Activated naive CD4-positive, alpha-beta T cell treated with anti-CD3 and anti-CD28 coated beads, Interleukin-2, amount 50 U/mL, for 24 hours (primary cell): Measurements from ENCODE around the gene STPG3.

Source experiments
- H3K27ac Mint-ChIP-seq: one replicate; pipeline ENCODE4 v1.8.0; 2021; ENCODE audit warnings: mild to moderate bottlenecking, mixed read lengths
- H3K27me3 Mint-ChIP-seq: one replicate; pipeline ENCODE4 v1.8.0; 2021; ENCODE audit warnings: mixed read lengths
- H3K36me3 Mint-ChIP-seq: one replicate; pipeline ENCODE4 v1.8.0; 2021; ENCODE audit warnings: mixed read lengths
- H3K4me1 Mint-ChIP-seq: one replicate; pipeline ENCODE4 v1.8.0; 2021; ENCODE audit warnings: mixed read lengths
- H3K4me3 Mint-ChIP-seq: one replicate; pipeline ENCODE4 v1.8.0; 2021; ENCODE audit warnings: mild to moderate bottlenecking, mixed read lengths
- H3K9me3 Mint-ChIP-seq: one replicate; pipeline ENCODE4 v1.8.0; 2021; ENCODE audit warnings: mixed read lengths

Gene STPG3

DNA sequence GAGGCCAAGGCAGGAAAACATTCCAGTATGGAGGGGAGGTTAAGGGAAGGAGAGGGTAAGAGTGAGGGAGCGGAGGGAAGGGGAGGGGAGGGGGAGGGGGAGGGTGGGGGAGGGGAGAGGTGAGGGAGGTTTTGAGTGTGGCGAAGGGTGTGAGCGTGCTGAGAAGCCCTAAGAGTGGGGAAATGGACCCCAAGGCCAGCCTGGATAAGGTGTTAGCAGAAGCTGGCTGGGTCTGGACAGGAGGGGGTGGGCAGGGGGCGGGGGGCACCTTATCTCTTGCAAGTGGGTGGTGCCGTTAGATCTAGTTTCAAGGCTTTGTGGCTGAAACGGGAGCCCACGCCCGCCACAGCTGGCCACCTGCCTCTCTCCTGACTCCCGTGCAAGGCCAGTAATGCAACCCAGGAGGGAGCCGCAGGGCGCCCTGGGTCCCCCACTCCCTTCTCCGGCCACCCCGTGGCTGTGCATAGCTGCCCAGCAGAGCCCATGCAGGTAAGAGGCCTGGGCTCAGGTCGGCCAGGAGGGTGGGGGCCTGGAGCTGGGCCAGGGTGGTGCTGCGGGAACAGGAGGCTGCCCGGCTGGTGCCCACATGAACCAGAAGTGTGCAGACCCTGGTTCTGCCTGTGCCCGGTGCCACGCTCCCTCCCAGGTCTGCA is 23.1 kb upstream of the STPG3 start:
- H3K4me3 Mint-ChIP-seq: no peak overlapping the region
- H3K27ac Mint-ChIP-seq: peak overlapping the region; percentile 70
- peaks cover 2% of the 10 kb centered on the region for H3K27me3 Mint-ChIP-seq
- H3K36me3 Mint-ChIP-seq: no peaks in the 10 kb centered on the region
- peaks cover 6% of the 10 kb centered on the region for H3K4me1 Mint-ChIP-seq
- no peaks in the 10 kb centered on the region for H3K9me3 Mint-ChIP-seq

DNA sequence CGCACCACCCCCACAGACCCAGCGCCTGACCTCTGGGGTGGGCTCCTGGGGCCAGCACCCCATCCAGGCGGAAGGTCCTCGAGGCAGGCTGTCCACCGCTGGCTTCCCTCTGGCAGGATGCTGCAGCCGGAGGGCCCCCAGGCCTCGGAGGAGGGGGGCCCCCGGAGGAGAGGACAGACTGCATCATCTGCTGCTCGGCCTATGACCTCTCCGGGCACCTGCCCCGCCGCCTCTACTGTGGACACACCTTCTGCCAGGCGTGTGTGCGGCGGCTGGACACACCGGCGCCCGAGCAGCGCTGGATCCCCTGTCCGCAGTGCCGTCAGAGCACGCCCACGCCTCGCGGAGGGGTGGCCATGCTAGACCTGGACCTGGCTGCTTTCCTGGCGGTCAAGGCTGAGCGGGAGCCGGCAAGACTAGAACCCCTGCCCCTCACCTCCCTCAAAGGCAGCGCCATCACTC is 22.5 kb upstream of the STPG3 start:
- Mint-ChIP-seq H3K9me3 (no peaks in the 10 kb centered on the region), H3K4me3 (no peak overlapping the region), H3K36me3 (no peaks in the 10 kb centered on the region), H3K27me3 (peaks cover 2% of the 10 kb centered on the region), H3K4me1 (peaks cover 4% of the 10 kb centered on the region), H3K27ac (no peak overlapping the region)

DNA sequence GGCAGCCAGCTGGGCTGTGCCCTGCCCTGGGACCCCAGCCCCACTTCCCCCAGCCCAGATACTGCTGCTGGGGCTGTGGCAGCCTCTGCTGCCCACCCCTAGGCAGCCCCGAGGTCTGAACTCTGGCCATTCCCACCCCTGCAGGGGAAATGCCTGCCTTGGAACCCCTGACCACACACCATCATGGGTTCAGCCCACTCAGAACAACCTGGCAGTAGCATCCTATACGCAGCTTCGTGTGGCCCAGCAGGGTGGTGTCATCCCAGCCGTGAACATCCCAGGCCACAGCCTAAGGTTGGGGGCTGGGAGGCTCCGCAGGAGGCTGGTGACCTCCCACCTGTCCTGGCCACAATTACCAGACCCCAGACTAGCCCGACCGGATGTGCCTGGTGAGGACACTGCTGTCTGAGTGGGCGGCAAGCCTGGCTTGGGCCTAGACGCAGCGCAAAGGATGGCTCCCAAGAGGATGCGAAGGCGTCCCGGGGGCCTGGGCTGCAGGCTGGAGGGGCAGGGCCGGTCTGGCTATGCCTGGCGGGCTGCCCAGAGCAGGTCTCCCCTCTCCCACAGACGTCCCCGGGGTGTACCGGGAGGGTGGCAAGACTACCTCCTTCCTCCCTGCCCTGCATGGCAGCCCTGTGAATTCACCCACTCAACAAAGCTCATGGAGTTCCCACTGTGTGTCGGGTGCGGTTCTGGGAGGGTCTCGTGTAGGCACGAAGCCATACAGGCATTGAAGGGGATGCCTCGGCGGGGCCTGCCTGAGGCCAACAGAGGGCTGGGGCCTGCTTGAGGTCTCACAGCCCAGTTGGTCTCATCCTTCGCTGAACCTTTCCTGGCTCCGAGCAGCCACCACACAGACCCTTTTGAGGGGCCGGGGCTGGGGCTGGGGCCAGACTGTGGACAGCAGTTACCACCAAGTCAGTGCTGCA is 21.9 kb upstream of the STPG3 start:
- Mint-ChIP-seq H3K36me3 (no peaks in the 10 kb centered on the region), H3K9me3 (no peaks in the 10 kb centered on the region), H3K4me1 (peaks cover 4% of the 10 kb centered on the region), H3K27me3 (peaks cover 2% of the 10 kb centered on the region), H3K27ac (no peak overlapping the region), H3K4me3 (no peak overlapping the region)

DNA sequence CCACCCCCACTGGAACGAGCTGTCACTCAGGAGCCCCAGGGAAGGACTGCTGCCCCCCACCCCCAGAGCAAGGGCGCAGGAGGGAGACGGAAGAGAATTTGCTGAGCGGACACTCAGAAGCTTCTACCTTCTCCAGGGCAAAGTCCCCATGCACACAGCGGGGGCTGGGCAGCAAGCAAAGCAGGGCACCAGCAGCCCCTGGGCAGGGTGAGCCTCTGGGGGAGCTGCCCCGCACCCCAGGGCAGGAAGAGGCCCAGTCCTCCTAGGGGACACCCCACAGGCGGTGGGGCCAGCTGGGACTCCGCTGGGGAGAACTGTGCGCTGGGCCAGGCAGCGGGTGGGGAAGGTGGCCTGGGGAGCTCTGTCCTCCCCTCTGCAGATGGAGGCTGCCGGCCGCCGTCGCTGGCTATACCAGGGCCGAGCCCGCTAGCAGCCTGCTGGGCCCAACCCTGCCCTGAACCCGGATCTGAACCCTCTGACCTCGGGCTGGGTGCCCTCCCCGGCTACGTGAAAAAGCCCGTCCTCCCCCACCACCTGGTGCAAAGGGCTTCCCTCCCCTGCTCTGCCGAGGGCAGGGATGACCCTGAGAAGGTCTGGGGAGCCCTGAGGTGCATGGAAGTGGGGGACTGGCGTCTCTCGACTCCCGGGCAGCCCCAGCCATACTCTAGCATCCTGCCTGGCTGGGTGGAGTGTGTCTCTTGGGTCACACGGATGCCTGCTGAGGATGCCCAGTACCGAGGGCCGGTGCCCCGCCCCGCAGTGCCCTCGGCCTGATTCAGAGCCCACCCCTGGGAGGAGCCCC is 21.0 kb upstream of the STPG3 start:
- H3K36me3 Mint-ChIP-seq: no peaks in the 10 kb centered on the region

DNA sequence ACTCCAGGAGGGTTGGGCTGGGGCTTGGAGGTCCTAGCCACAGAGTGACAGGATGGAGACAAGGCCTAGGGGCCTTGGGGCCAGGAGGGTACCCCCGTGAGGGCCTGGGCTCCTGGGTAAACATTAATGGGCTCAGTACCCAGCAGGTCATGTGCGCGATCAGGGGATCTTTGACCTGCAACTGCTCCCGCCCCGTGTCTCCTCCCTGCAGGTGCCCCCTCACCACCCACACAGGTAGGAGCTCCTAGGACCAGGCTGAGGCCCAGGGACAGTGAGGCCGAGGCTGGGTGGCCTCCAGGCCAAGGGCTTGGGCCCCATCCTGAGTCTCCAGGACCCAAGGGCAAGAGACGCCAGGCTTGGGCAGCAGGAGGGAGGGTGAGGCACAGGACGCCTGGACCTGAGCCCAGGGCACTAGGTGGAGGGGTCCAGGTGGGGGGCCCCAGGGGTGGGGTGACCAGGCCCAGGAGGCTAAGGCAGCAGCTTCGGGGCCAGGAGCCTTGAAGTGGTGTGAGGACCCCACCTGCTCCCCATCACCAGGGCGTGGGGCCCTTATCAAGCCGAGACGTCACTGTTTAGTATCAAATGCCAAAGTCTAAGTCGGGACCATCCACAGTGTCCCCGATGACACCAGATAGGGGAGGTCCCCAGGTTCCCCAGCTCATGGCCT is 20.2 kb upstream of the STPG3 start, which contains the start of gene SLC34A3:
TSS of gene SLC34A3 (plus strand) at position 197 of the 667 bp plus-strand sequence. CDS start 802 bp downstream, outside the sequence.
- Mint-ChIP-seq H3K9me3 (no peaks in the 10 kb centered on the region), H3K27me3 (peaks cover 2% of the 10 kb centered on the region), H3K4me1 (peaks cover 4% of the 10 kb centered on the region), H3K36me3 (no peaks in the 10 kb centered on the region), H3K27ac (no peak within 1 kb of the TSS), H3K4me3 (no peak within 1 kb of the TSS)

More for the DNA sequence above, 21.0 kb upstream of the STPG3 start:
- Mint-ChIP-seq H3K4me1 (peaks cover 4% of the 10 kb centered on the region), H3K27me3 (peaks cover 2% of the 10 kb centered on the region), H3K27ac (no peak overlapping the region), H3K4me3 (no peak overlapping the region), H3K9me3 (no peaks in the 10 kb centered on the region)

DNA sequence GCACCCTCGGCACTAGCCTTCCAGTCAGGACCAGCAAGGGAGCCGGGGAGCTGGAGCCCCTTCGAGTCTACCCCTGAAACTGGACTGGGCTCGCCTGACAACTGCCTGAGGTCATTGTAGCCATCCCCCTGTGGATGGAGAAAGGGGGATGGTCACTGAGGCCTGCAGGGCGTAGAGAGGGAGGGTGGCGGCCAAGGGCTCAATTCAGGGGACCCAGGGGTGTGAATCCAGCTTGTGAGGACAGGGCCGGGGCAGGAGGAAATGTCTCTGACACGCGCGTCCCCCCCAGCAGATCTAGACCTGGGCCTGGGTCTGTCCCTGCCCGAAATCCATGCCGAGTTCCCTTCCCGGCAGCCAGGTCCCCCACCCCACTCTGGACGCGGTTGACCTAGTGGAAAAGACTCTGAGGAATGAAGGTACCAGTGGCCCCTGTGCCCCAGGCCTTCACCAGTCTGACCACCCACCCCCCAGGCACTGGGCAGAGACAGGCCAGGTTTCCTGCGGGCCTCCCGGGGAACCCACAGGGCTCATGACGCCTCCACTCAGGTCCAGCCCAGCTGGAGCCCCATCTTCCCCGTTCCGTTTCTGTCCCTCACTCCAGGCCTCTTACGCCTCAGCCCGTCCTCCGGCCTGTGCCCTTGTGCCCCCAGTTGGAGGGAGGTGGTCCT is 19.6 kb upstream of the STPG3 start:
- H3K27ac Mint-ChIP-seq: no peak overlapping the region
- no peak overlapping the region for H3K4me3 Mint-ChIP-seq
- H3K36me3 Mint-ChIP-seq: no peaks in the 10 kb centered on the region
- H3K4me1 Mint-ChIP-seq: peaks cover 4% of the 10 kb centered on the region
- no peaks in the 10 kb centered on the region for H3K9me3 Mint-ChIP-seq
- peaks cover 2% of the 10 kb centered on the region for H3K27me3 Mint-ChIP-seq

DNA sequence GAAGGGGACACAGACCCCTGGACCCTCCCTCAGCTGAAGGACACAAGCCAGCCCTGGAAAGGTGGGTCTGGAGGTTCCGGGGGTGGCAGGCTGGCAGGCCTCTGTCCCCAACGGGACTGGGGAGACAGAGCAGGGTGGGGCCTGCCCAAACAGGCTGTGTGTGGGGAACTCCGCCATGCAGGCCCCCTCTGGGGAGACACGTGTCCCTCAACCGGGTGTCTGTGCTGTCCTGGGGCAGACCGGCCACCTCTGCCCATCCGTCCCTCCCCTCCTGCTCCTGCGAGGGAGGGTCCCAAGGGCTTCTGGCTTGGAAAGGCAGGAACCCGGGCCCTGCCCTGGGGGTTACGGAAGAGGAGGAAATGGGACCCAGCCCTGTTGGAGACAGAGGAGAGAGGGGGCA is 19.0 kb upstream of the STPG3 start:
- Mint-ChIP-seq H3K27me3 (peaks cover 2% of the 10 kb centered on the region), H3K4me3 (no peak overlapping the region), H3K27ac (no peak overlapping the region), H3K9me3 (no peaks in the 10 kb centered on the region), H3K36me3 (no peaks in the 10 kb centered on the region), H3K4me1 (peaks cover 4% of the 10 kb centered on the region)

DNA sequence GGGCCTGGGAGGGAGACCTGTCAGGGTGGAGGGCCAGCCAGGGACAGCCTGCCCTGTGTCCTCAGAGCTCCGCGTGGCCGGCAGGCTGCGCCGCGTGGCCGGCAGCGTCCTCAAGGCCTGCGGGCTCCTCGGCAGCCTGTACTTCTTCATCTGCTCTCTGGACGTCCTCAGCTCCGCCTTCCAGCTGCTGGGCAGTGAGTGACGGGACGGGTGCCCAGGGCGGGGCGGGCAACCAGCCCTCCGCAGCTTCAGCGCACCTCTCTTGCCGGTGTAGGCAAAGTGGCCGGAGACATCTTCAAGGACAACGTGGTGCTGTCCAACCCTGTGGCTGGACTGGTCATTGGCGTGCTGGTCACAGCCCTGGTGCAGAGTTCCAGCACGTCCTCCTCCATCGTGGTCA is 18.6 kb upstream of the STPG3 start:
- Mint-ChIP-seq H3K9me3 (no peaks in the 10 kb centered on the region), H3K27me3 (peaks cover 2% of the 10 kb centered on the region), H3K27ac (no peak overlapping the region), H3K4me3 (no peak overlapping the region), H3K4me1 (peaks cover 7% of the 10 kb centered on the region), H3K36me3 (no peaks in the 10 kb centered on the region)

DNA sequence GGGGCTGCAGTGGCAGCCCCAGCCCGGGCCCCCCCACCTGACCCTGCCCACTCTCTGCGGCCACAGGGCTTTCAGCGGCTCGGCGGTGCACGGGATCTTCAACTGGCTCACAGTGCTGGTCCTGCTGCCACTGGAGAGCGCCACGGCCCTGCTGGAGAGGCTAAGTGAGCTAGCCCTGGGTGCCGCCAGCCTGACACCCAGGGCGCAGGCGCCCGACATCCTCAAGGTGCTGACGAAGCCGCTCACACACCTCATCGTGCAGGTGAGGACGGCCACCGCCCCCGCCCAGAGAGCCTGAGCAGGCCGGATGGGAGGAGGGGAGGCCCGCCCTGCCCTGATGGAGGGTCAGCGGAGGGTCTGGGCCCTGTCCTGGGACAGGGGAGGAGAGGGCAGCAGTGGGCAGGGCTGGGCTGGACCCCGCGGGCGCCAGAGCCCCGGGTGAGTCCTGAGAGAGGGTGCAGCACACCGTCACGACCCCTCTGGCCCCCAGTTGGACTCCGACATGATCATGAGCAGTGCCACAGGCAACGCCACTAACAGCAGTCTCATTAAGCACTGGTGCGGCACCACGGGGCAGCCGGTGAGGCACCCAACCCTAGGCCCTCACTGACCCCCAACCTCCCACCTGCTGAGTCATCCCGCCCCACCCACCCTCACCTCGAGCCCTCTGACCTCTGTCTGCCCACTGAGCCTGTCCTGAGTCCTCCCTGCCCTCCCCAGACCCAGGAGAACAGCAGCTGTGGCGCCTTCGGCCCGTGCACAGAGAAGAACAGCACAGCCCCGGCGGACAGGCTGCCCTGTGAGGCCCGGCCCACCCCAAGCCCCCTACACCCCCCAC is 17.7 kb upstream of the STPG3 start:
- H3K9me3 Mint-ChIP-seq: no peaks in the 10 kb centered on the region
- H3K36me3 Mint-ChIP-seq: no peaks in the 10 kb centered on the region
- H3K27ac Mint-ChIP-seq: no peak overlapping the region
- no peaks in the 10 kb centered on the region for H3K27me3 Mint-ChIP-seq
- H3K4me3 Mint-ChIP-seq: no peak overlapping the region
- peaks cover 3% of the 10 kb centered on the region for H3K4me1 Mint-ChIP-seq

DNA sequence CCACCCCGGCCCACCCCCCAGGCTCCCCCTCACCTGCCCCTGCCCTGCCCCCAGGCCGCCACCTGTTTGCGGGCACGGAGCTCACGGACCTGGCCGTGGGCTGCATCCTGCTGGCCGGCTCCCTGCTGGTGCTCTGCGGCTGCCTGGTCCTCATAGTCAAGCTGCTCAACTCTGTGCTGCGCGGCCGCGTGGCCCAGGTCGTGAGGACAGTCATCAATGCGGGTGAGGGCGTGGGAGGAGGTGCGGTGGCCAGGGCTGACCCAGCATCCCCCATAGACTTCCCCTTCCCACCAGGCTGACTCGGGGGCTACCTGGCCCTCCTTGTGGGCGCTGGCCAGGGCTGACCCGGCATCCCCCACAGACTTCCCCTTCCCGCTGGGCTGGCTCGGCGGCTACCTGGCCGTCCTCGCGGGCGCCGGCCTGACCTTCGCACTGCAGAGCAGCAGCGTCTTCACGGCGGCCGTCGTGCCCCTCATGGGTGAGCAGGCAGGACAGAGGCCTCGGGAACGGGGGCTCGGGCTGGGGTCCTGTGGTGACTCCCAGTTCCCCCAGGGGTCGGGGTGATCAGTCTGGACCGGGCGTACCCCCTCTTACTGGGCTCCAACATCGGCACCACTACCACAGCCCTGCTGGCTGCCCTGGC is 16.9 kb upstream of the STPG3 start:
- Mint-ChIP-seq H3K4me3 (no peak overlapping the region), H3K9me3 (no peaks in the 10 kb centered on the region)

DNA sequence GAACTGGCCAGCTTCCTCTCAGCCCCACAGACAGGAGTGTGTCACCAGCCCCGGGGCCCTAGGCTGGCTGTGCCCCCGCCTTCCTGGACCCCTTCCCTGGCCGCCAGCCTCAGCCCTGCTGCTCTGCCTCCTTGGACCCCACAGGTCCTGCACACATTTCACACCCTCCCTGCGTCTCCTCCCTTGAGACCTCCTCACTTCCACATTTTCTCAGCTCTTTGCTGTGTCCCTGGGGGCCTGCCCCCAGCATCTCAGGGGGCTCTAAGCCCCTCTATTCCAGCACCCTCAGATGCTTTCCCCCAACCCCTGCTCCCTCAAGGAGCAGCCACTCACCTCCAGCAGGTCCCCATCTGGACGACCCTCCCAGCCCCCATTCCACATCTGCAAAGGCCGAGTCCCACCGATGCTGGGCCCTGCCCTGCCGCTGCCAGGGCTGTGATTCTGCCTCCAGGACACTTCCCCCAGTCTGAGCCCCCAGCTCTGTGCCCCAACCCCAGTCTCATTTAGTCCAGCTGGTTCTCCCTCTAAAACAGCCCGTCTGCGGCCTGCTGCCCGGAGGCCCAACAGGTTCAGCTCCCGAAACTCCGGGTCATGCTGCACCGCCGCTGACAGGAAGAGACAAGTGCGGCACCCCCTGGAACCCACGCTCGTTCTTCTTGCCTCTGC is 16.2 kb upstream of the STPG3 start:
- H3K9me3 Mint-ChIP-seq: no peaks in the 10 kb centered on the region
- H3K27me3 Mint-ChIP-seq: no peaks in the 10 kb centered on the region
- no peak overlapping the region for H3K4me3 Mint-ChIP-seq
- peaks cover 9% of the 10 kb centered on the region for H3K4me1 Mint-ChIP-seq
- H3K36me3 Mint-ChIP-seq: no peaks in the 10 kb centered on the region
- no peak overlapping the region for H3K27ac Mint-ChIP-seq

More for the DNA sequence above, 16.9 kb upstream of the STPG3 start:
- Mint-ChIP-seq H3K4me1 (peaks cover 8% of the 10 kb centered on the region), H3K27ac (no peak overlapping the region), H3K27me3 (no peaks in the 10 kb centered on the region), H3K36me3 (no peaks in the 10 kb centered on the region)

DNA sequence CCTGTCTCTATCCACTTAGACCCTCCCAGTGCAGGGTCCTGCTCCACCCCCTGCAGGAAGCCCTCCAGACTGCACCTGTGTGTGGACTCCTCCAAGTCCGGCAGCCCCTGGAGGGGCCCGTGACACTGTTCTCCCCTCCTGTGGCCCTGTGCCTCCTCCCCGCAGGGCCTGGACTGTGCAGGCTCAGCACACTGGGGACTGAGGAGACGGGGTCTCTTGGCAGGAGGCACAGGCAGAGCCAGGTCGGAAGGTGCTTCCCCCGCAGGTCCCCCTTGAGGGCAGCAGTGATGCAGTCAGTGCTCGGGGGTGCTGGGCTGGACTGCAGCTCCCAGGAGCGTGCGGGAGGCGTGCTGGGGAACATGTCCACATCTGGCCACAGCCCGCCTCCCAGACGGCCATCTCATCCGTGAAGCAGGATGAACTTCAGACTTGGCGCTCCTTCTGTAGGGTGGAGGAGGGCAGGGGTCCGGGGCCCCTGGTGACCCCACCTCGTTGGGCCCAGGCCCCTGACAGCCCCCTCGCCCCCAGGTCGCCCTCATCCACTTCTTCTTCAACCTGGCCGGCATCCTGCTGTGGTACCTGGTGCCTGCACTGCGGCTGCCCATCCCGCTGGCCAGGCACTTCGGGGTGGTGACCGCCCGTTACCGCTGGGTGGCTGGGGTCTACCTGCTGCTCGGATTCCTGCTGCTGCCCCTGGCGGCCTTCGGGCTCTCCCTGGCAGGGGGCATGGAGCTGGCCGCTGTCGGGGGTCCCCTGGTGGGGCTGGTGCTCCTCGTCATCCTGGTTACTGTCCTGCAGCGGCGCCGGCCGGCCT is 15.5 kb upstream of the STPG3 start:
- Mint-ChIP-seq H3K27me3 (no peaks in the 10 kb centered on the region), H3K9me3 (no peaks in the 10 kb centered on the region), H3K36me3 (no peaks in the 10 kb centered on the region), H3K27ac (no peak overlapping the region), H3K4me1 (peaks cover 9% of the 10 kb centered on the region), H3K4me3 (no peak overlapping the region)
